AG09319 (cell line): ENCODE measurements around the gene FAM161A.

Experiments used
- DNase-seq: peaks from one replicate; pipeline ENCODE4 v3.0.0-alpha.2; 2010; ENCODE audit warnings: low read depth; ENCODE audit errors: extremely low read depth
- TF ChIP-seq, protein P1 (sequence below): IDR thresholded peaks from 2 replicates; pipeline ENCODE4 v1.5.1; 2011; ENCODE audit warnings: low read depth, mild to moderate bottlenecking, inconsistent platforms, low read length, moderate library complexity

Gene FAM161A, protein sequence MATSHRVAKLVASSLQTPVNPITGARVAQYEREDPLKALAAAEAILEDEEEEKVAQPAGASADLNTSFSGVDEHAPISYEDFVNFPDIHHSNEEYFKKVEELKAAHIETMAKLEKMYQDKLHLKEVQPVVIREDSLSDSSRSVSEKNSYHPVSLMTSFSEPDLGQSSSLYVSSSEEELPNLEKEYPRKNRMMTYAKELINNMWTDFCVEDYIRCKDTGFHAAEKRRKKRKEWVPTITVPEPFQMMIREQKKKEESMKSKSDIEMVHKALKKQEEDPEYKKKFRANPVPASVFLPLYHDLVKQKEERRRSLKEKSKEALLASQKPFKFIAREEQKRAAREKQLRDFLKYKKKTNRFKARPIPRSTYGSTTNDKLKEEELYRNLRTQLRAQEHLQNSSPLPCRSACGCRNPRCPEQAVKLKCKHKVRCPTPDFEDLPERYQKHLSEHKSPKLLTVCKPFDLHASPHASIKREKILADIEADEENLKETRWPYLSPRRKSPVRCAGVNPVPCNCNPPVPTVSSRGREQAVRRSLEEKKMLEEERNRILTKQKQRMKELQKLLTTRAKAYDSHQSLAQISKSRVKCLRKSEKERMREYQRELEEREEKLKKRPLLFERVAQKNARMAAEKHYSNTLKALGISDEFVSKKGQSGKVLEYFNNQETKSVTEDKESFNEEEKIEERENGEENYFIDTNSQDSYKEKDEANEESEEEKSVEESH

DNA sequence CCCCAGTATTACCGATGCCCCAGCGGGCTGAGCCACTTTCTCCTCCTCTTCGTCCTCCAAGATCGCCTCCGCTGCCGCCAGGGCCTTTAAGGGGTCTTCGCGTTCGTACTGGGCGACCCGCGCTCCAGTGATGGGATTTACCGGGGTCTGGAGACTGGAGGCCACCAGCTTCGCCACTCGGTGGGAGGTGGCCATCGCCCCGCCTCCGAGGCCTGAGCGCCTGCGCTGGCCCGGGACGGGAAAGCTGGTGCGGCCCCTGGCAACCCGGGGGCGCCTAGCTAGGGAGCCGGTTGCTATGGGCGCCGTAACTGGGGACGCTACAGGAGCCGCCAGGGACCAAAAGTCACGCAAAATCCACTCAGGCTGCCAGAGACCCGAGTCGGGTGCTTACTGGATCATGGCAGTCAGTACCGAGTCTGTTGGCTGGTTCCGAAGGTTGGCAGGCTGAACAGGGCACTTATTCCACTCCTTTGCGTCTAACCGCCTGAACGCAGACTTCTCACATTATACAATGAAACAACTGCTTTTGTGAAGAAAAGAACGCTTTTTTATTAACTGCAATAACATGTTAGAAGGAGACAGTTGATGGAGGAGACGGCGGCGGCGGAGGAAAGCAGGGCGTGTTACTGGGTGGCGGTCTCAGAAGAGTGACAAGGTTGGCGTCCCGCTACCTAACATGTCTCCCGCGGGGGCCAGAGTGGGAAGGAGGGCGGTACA, at the start of gene FAM161A:
FAM161A (minus strand) TSS at position 214 of the 717 bp plus-strand sequence; CDS start at position 195, 19 bp downstream.
- DNase-seq: peak; percentile 42
- TF ChIP-seq, protein P1, sequence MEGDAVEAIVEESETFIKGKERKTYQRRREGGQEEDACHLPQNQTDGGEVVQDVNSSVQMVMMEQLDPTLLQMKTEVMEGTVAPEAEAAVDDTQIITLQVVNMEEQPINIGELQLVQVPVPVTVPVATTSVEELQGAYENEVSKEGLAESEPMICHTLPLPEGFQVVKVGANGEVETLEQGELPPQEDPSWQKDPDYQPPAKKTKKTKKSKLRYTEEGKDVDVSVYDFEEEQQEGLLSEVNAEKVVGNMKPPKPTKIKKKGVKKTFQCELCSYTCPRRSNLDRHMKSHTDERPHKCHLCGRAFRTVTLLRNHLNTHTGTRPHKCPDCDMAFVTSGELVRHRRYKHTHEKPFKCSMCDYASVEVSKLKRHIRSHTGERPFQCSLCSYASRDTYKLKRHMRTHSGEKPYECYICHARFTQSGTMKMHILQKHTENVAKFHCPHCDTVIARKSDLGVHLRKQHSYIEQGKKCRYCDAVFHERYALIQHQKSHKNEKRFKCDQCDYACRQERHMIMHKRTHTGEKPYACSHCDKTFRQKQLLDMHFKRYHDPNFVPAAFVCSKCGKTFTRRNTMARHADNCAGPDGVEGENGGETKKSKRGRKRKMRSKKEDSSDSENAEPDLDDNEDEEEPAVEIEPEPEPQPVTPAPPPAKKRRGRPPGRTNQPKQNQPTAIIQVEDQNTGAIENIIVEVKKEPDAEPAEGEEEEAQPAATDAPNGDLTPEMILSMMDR: no peak

DNA sequence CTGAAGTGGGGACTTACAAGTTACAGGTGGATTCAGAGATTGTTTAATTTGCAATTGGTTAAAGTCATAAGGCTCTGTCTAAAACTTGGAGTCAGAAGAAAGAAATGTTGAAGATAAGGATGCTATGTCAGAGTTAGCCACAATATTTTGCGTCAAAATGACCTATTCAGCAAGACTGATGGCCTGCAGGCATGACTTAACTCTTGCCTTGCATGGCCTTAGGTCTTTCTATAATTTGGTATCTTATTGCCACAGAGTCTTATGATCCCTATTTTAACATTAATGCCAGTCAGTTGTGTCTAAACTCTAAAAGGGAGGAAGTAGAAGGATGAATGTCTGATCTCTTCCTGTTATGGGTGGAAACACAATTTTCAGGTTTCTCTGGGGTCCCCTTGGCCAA, 46.4 kb upstream of the FAM161A start:
- TF ChIP-seq, protein P1: no peak
- DNase-seq: no peak

DNA sequence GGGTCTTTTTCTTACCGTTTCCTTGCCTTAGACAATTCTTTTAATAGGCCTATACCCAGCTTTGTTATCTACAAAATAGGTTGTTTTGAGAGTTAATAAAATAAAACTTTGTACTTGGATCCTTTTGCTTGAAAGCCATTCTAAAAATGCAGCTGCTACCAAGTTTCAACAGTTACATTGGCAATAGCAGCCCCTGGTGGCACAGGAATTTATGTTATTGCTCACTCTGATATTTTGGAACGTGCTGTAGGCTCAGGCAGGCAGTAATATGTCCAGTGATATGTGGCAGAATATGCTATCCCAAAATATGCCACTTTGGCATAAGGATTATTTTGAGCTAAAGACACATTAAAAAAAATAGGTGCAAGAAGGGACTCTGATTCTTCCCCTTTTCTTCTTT, 45.0 kb upstream of the FAM161A start:
- TF ChIP-seq, protein P1: peak; percentile 46
- no peak for DNase-seq

DNA sequence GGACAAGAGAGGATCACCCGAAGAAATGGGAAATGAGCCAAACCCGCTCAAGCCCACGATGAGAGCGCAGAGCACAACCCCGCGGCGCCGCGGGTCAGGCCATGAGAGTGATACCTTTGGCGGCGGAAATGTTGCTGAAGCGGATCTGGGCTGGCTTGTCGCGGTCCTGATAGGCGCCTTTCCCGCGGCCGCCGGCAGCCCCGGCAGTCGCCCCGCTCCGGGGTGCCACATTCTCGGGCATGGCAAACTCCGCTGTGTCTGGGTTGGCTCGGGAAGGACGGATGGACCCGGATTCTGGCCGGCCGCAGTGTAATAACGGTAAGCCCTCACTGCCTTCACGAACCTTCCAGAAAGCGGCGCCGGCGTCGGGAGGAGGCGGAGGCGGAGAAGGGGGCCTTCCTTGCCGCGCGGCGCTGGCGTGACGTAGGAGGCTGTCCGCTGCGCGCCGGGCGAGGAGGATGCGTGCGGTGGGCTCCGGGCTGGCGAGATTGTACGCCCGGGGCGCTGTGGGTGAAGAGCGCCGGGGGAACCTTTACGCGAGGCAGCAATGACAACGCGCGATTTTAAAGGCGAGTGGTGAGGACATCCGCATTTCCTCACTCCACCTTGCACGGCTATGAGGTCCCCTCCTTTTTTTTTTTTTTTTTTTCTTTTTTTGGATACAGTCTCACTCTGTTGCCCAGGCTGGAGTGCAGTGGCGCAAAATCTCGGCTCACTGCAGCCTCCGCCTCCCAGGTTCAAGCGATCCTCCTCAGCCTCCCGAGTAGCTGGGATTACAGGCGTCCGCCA, 34.6 kb upstream of the FAM161A start, which contains the start of gene CCT4:
CCT4 (minus strand) TSS at position 390 of the 789 bp plus-strand sequence; CDS start at position 241, 149 bp downstream.
- DNase-seq: peak; percentile 60
- TF ChIP-seq, protein P1: no peak

DNA sequence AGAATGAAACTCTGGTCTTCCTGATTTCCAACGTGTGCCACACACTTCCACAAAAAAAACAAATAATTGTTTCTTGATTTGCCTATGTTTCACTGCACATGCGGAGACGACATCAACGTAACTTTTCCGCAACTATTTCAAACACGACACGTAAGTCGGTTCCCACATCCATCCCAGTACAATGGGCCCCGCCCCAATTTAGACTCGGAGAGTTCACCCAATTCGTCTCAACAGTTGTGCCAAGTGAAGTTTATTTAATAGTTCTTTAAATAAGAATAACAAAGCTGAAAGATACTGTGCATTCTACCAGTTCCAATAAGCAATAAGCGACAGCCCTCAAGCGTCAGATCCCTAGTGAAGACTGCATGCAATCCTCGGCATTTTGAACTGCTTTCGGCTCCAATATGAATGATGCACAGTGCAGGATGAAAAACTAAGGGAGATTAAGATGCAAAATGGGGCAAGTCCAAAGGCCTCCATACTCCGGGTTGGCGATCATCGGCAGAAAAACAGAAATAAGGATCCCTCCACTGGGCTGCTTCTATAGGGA, 33.9 kb upstream of the FAM161A start:
- TF ChIP-seq, protein P1: no peak
- no peak for DNase-seq

DNA sequence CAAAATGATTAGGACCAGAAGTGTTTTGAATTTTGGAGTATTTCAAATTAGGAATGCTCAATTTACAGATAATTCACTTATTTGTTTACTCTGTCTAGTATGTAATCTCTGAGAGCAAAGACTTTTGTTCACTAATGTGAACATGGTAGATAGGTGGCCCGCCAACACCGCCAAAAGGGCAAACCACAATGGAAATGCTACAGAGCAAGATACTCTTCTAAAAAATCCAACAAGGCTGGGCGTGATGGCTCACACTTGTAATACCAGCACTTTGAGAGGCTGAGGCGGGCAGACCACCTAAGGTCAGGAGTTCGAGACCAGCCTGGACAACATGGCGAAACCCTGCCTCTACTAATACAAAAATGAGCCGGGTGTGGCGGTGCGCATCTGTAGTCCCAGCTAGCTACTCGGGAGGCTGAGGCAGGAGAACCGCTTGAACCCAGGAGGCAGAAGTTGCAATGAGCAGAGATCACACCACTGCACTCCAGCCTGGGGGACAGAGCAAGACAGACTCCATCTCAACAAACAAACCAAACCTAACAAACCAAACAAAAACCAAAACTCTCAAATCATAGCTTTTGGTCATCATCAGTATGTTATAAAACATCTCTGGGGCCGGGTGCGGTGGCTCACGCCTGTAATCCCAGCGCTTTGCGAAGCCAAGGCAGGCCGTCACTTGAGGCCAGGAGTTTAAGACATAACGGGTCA, 32.2 kb upstream of the FAM161A start:
- TF ChIP-seq, protein P1: no peak
- no peak for DNase-seq
